Measurements from ENCODE around the gene ZNF771. TPM values are rescaled to one million over a fixed set of nuclear protein-coding genes. Genes with fewer than 3 reads are reported as not detected.

Gene ZNF771
- total and polyA plus RNA-seq, 9 of the 15 experiments (the other 6 are each of a cell fraction or from before 2014, with no cell fraction given), result 1.5 to 12.6 (median 4.4) TPM

- TF ChIP-seq TCFL5 (CRISPR knock-in tag; conservative IDR thresholded peaks at IDR 0.05) (no peak), RB1 (IDR thresholded peaks at IDR 0.05; ENCODE audit: low read depth) (peak; percentile 86), GTF2B (IDR thresholded peaks at IDR 0.05; ENCODE audit: extremely low read depth, insufficient read length) (no peak), ZNF707 (CRISPR knock-in tag; conservative IDR thresholded peaks at IDR 0.05) (no peak), RBM17 (IDR thresholded peaks at IDR 0.05; ENCODE audit: borderline replicate concordance, low read depth, low read length) (no peak), RBM34 (IDR thresholded peaks at IDR 0.05; ENCODE audit: borderline replicate concordance, insufficient read depth, low read length) (no peak), SIRT6 (IDR thresholded peaks at IDR 0.05; ENCODE audit: low read depth, low read length) (no peak), ARID4B (CRISPR knock-in tag; IDR thresholded peaks at IDR 0.05) (peak; percentile 76), E2F1 (CRISPR knock-in tag; IDR thresholded peaks at IDR 0.05) (0 out of 2 replicates have a peak, but pooled peaks have one; percentile 30), ETS1 (conservative IDR thresholded peaks at IDR 0.05; ENCODE audit: control insufficient read depth, low read depth, low read length) (no peak; the same call in 1 of the 2 replicates), ZNF444 (CRISPR knock-in tag; IDR thresholded peaks at IDR 0.05) (no peak), CTCFL (IDR thresholded peaks at IDR 0.05; ENCODE audit: borderline replicate concordance, insufficient read depth, low read depth, low read length, poor library complexity, severe bottlenecking) (peak; percentile 62), RBM25 (IDR thresholded peaks at IDR 0.05; ENCODE audit: low read depth, low read length, severe bottlenecking) (no peak)
These were observed 12.0 kb upstream of the ZNF771 start, which contains the start of gene ZNF48 (continued) for GRCh38 chr16:30395155-30395991.

Measured in K562 (cell line).